Erythroblast (primary cell): ENCODE measurements around the gene KRTAP10-4.
"Not testable (repeated sequence)": the region's sequence is repeated elsewhere in the genome, so short reads cannot be mapped to it uniquely, and the experiment has no call there.

Experiments used
- DNase-seq, 2 experiments: peaks; one replicate each; lab custom pipeline; 2025; lab: John Stamatoyannopoulos, UW
- GATA1 ChIP-seq: IDR thresholded peaks from 2 replicates; pipeline ENCODE4 v1.6.1; 2011; ENCODE audit warnings: low read depth, mild to moderate bottlenecking, control low read depth, low read length, moderate library complexity
- POLR2A ChIP-seq: IDR thresholded peaks from 2 replicates; pipeline ENCODE4 v1.6.1; 2011; ENCODE audit warnings: mild to moderate bottlenecking, low read length

Gene KRTAP10-4

DNA sequence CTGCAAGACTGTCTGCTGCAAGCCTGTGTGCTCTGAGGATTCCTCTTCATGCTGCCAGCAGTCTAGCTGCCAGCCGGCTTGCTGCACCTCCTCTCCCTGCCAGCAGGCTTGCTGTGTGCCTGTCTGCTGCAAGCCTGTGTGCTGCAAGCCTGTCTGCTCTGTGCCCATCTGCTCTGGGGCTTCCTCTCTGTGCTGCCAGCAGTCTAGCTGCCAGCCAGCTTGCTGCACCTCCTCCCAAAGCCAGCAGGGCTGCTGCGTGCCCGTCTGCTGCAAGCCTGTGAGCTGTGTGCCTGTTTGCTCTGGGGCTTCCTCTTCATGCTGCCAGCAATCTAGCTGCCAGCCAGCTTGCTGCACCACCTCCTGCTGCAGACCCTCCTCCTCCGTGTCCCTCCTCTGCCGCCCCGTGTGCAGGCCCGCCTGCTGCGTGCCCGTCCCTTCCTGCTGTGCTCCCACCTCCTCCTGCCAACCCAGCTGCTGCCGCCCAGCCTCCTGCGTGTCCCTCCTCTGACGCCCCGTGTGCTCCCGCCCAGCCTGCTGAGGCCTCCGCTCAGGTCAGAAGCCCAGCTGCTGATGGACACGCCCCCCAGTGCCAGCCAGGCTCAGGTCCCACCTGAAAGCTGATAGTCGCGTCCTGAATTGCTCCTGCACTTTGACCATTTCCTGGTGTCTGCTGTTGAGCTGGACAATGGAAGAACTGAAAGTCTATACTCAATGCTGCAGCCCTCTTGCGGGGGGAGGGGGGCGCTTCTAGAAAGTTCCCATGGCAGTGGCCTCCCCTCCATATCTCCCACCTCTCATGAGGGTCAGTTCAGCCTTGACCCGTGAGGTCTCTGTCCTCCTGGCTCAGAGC lies 1.2 kb downstream of the KRTAP10-4 start:
- no peak for TF ChIP-seq POLR2A
- TF ChIP-seq GATA1, result no peak
- no peak for DNase-seq

DNA sequence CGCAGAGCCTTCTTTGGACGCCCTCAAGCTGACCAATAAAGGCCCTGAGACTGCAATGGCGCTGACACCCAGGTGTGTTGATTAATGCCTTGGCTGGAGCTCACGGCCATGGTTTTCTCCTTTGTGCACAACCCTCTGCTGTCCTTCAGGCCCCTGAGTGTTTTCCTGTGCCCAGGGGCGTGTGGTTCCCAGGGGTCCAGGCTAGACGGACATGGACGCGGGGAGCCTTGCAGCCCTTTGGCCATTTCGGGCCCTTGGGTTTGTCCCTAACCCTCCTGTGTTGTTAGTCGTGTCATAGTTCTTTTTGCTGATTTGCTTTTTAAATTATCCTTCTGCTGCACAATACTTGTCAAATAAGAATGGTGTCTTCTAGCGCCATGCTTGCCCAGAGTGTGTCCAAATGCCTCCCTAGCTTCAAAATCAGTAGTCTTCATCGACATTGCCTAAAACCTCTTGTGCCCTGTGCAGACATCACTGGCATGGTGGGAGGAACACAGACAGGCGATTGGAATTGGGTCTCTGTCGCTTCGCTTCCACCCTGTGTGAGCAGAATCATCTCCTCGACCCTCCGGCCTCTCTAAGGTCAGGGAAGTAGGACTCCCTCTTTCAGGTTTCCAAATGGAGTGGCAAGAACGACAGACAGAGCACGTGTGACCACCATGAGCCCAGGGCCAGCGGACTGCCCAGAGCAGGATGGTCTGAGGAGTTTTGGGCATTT lies 1.9 kb downstream of the KRTAP10-4 start:
- DNase-seq, result no peak
- TF ChIP-seq GATA1 (no peak), POLR2A (no peak)

DNA sequence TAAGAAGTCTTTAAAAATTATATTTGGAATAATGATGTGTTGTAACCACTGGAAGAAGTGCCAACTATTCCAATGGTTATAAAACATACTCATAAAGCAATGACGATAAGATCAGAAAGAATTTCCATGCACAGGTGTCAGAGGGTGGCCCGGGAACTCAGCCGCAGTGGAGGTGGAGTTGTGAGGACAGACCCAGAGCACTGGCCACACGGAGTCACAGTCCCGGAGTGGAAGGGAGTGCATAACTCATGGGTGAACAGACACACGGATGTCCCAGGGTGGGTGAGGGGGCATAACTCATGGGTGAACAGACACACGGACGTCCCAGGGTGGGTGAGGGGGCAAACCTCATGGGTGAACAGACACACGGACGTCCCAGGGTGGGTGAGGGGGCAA lies 2.5 kb downstream of the KRTAP10-4 start:
- TF ChIP-seq GATA1 (no peak), POLR2A (no peak)
- no peak for DNase-seq

DNA sequence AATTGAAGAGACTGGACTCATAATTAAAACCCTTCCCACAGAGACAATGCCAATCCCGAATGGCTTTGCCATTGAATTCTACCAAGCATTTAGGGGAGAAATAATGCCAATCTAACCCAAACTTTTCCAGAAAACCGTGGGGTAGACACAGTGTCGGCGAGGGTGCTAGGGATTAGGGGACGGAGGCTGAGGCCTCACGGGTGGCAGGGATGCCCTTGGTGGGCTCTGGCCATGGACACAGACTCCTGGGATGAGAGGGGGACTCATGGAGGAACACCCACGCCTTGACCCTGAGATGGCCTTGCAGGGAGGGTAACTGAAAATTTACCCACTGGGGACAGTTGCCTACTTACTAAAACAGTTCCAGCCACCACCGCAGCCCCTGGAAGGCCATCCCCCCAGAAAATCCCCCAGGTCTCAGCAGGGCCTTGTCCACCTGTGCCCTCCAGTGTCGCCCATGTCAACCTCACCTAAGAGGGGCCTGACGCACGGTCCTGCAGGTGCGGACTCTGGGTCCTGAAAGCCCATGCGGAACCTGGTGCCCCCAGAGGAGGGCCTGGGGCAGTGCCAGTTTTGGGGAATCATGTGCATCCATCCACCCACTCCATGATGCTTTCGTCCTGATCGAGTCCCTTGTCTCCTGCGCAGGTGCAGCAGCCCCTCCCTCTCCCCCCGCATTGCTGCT lies 5.0 kb downstream of the KRTAP10-4 start:
- TF ChIP-seq GATA1, result no peak
- no peak for TF ChIP-seq POLR2A
- DNase-seq, result no peak

DNA sequence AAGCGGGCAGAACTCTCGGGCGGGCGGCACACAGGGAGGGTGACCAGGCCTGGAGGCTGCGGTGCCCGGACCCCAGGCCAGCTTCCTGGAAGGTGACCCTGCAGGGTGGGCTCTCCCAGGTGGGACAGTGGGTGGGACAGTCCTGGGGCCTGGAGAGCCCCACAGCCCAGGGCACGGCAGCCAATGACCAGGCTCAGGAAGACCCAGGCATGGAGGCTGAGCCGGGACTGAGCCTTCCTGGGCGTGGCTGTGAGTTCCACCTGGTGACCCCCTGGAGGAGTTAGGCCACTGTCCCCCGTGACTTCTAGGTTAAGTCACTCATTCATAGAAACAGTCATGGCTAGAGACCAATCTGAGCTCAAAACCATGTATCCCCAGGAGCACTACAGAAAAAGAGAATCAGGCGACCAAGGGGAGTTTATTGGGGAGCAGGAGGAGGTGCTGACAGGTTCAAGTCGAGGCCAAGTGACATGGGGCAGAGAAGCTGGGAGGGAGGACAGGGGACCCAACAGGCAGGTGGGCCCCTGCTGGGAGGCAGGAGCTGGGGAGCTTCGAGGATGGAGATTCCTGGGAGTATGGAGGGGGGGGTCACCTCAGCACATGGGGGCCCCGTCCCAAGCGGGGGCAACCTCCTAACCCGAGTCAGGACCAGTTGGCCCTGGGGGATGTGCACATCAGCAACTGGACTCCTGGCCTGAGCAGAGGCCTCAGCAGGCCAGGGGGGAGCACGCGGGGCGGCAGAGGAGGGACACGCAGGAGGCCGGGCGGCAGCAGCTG lies 5.7 kb downstream of the KRTAP10-4 start:
- DNase-seq, result no peak
- TF ChIP-seq GATA1 (no peak), POLR2A (no peak)

DNA sequence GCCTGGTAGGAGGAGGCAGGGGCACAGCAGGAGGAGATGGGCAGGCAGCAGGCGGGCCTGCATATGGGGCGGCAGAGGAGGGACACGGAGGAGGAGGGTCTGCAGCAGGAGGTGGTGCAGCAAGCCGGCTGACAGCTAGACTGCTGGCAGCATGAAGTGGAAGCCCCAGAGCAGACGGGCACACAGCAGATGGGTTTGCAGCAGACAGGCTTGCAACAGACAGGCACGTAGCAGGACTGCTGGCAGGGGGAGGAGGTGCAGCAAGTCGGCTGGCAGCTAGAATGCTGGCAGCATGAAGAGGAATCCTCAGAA lies 6.3 kb downstream of the KRTAP10-4 start:
- TF ChIP-seq GATA1 (no peak), POLR2A (no peak)
- no peak for DNase-seq

DNA sequence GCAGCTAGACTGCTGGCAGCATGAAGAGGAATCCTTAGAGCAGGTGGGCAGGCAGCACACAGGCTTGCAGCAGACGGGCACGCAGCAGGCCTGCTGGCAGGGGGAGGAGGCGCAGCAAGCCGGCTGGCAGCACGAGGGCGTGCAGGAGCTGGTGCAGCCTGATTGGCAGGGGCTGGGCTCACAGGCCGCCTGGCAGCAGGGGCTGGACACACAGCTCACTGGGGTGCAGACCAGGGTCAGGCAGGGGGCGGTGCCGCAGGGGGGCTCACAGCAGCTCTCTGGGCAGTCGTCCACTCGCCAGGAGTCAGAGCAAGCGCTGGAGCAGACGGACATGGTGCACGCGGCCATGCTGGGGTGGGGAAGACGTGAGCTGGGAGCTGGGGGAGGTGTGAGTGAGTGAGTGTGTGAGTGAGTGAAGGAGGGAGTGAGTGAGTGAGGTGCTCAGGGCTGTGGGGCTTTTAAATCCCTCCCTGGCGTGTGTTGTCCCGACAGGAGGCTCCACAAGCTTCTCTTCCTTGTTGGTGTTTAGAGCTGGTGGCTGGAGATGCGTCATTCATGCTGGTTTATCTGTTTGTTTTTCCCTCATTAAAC lies 6.8 kb downstream of the KRTAP10-4 start, which contains the start of gene KRTAP10-5:
Gene KRTAP10-5 (minus strand): TSS at position 374 of the 591 bp plus-strand sequence. CDS start 26 bp downstream, at position 348.
- DNase-seq, result not testable (repeated sequence)

DNA sequence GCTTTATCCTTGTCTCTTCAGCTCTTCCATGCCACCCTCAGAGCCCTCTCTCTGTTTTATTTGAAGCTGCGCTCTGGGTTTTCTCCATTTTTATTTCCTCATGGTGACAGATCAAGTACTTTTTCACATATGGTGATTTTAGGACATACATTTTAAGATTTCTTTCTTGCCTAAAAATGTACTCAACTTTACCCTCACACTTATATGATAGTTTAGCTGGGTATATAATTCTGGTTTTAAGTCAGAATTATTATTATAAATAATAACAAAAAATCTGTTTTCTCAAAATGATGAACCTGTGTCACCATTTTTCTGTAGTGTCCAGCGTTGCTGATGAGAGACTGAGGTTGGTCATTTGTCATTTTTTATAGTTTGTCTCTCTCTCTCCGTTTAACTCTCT lies 7.6 kb downstream of the KRTAP10-4 start:
- DNase-seq, result no peak
- TF ChIP-seq GATA1, result no peak

DNA sequence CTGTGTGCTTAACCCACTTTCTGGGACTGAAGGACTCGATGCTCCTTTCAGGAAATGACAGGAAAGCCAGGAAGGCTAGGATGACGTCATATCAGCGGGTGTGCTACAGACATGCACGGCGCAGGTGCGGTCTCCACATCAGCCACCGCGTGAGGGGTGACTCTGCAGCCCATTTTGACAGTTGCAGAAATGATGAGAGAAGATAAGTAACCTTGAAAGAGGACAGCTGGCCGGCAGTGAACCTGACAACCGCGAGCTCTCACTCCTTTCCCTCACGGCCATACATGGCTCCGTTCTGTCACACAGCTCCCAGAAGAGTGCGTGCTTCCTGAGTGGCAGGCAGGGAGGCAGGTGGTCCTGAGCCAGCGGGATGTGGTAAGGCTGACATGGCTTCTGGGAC lies 8.5 kb downstream of the KRTAP10-4 start:
- no peak for DNase-seq
- TF ChIP-seq GATA1, result no peak
- no peak for TF ChIP-seq POLR2A

DNA sequence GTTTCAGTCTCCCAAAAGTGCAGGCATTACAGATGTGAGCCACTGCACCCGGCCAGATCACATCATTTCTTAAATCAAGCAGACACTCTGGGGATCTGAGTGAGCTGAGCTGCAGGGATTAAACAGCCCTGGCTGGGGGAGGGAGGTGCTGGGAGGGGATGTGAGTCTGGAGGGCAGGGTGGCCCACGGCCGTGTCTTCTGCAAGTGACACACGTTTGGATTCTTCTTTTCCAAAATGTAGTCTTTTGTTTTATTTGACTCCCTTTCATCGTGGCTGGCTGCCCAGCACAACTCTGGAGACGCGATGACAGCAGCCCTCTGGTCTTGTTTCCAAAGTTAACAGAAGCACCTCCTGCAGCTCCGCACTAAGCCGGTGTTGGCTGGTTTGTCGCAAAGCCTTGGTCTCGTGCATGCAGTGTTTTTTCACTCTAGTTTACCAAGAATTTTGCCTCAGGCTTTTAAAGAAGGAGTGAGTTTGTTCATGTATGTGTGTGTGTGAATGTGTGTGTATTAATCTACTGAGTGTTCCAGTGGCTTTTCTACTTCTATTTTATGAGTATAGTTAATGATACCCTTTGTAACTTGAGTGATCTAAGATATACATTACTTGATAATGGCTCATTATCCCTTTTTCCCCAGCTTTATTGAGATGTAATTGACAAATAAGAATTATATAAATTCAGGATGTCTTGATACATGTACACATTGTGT lies 9.7 kb downstream of the KRTAP10-4 start:
- TF ChIP-seq POLR2A (no peak), GATA1 (no peak)
- no peak for DNase-seq

DNA sequence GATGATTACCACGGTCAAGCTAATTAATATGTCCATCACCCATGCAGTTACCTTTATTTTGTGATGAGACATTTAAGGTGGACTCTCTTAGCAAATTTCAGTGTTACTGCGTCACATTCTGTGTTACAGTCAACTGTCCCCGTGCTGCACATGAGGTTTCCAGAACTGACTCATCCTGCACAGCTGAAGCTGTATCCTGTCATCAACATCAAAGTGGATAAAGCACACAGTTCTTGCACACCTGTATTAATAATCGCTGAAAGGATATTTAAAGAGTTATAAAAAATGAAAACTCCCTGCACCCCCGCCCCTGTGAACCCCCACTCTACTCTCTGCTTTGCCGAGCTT lies 10.2 kb downstream of the KRTAP10-4 start:
- no peak for DNase-seq
- TF ChIP-seq POLR2A, result no peak
- no peak for TF ChIP-seq GATA1

DNA sequence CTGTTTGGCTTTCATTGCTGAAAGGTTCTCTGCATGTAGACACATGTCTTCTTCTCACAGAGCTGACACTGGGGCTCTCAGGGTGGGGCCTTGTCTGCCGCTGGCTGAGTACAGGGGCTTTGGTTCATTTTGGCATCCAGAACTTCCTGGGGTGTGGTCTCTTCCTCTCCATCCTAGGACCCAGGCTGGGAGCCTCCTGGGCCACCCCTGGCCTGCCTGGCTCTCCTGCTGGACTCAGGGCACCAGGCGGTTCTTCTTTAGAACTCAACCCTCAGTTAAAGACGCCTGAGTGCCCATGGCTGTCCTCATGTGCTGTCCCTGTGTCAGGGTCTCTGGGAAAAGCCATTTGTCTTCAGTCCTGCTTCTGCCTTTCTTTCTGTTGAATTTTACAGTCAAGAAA lies 12.4 kb downstream of the KRTAP10-4 start:
- DNase-seq, result no peak
- TF ChIP-seq POLR2A (no peak), GATA1 (no peak)

DNA sequence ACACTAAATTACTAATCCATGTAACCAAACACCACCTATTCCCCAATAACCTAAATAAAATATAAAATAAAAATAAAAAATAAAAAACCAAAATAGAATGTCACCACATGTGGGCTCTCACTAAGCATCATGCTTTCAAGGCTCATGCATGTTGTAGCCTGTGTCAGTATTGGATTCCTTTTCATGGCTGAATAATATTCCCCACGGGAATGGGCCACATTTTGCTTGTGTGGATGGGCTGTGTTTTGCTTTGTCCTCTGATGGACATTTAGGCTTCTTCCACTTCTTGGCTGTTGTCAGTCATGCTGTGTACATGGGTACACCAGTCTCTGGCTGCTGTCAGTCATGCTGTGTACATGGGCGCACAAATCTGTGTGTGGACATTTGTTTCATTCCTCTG lies 15.6 kb downstream of the KRTAP10-4 start:
- TF ChIP-seq POLR2A (no peak), GATA1 (no peak)

More for the DNA sequence above, 15.6 kb downstream of the KRTAP10-4 start:
- no peak for DNase-seq
